GM12892 (cell line): ENCODE results near the gene MN1.

Experiments used
- POLR2A ChIP-seq: IDR thresholded peaks from 2 replicates; pipeline ENCODE4 v1.6.1; 2011; ENCODE audit warnings: low read depth, low read length, control low read depth
- POLR2AphosphoS5 ChIP-seq: IDR thresholded peaks from 2 replicates; pipeline ENCODE4 v1.6.1; 2011; ENCODE audit warnings: low read depth, low read length, control low read depth
- TAF1 ChIP-seq: IDR thresholded peaks from 2 replicates; pipeline ENCODE4 v1.6.1; 2011; ENCODE audit warnings: low read depth, mild to moderate bottlenecking, control low read depth, low read length, borderline replicate concordance

DNA sequence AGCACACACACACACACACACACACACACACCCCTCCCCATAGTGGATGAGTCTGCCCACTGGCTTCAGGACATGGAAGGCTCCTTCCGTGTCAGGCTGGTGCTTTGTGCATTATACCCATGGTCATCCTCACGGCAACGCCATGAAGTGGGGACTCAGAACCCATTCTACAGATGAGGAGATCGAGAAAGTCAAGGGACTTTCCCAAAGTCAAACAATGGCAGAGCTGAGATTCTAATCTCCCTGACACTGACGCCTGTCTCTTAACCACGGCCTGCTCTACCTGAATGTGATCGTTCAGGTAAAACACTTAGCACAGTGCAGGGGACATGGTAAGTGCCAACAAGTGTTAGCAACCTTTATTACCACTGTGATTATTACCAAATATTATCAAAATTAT, 4.3 kb upstream of the MN1 start:
- TF ChIP-seq TAF1: no peak
- no peak for TF ChIP-seq POLR2AphosphoS5
- no peak for TF ChIP-seq POLR2A
